Measurements from ENCODE around the gene BRICD5.

DNA sequence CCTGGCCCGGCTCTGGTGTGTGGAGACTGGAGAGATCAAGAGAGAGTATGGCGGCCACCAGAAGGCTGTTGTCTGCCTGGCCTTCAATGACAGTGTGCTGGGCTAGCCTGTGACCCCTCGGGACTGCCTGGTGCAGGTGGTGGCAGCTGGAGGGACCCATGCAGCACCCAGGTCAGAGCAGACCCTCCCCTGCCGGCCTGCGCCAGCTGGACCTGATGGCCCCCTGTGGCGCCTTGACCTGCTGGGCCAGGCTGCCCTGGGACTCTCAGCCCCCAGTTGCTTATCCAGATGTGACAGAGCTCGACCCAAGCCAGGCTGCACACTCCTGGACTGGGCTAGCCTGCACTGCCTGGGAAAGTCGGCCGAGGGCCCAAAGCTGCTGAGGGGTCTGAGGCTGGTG, 1.9 kb downstream of the BRICD5 start:
- TF ChIP-seq EZH2 (IDR thresholded peaks at IDR 0.05; ENCODE audit: borderline replicate concordance, low read length), result no peak
- TF ChIP-seq, protein P1, sequence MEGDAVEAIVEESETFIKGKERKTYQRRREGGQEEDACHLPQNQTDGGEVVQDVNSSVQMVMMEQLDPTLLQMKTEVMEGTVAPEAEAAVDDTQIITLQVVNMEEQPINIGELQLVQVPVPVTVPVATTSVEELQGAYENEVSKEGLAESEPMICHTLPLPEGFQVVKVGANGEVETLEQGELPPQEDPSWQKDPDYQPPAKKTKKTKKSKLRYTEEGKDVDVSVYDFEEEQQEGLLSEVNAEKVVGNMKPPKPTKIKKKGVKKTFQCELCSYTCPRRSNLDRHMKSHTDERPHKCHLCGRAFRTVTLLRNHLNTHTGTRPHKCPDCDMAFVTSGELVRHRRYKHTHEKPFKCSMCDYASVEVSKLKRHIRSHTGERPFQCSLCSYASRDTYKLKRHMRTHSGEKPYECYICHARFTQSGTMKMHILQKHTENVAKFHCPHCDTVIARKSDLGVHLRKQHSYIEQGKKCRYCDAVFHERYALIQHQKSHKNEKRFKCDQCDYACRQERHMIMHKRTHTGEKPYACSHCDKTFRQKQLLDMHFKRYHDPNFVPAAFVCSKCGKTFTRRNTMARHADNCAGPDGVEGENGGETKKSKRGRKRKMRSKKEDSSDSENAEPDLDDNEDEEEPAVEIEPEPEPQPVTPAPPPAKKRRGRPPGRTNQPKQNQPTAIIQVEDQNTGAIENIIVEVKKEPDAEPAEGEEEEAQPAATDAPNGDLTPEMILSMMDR (conservative IDR thresholded peaks at IDR 0.05 in 1 of 2, IDR thresholded peaks at IDR 0.05 in 1 of 2; ENCODE audit: extremely low read depth in 1 of 2, insufficient read depth in 1 of 2, low read depth in 1 of 2, low read length in 2 of 2), result no peak
